Fibroblast of skin of back (primary cell): ENCODE data around the gene DCUN1D2.
"Not testable (repeated sequence)": the region's sequence is repeated elsewhere in the genome, so short reads cannot be mapped to it uniquely, and the experiment has no call there.

Experiments used
- DNase-seq: peaks from one replicate; pipeline ENCODE4 v3.0.0-alpha.2; 2013

DCUN1D2 gene

GRCh38 chr13:113445791-113446487 lies 44.6 kb downstream of the DCUN1D2 start:
- no peak for DNase-seq

- DNase-seq, result no peak
Measured at GRCh38 chr13:113443991-113444390, 46.5 kb downstream of the DCUN1D2 start.

GRCh38 chr13:113442985-113443362 lies 47.5 kb downstream of the DCUN1D2 start:
- no peak for DNase-seq

- no peak for DNase-seq
Measured at GRCh38 chr13:113442354-113442984, 48.0 kb downstream of the DCUN1D2 start.

- no peak for DNase-seq
Measured at GRCh38 chr13:113441661-113442060, 48.9 kb downstream of the DCUN1D2 start.

GRCh38 chr13:113437408-113438010 lies 53.0 kb downstream of the DCUN1D2 start:
- DNase-seq, result no peak

GRCh38 chr13:113436866-113437265 lies 53.6 kb downstream of the DCUN1D2 start:
- DNase-seq, result not testable (repeated sequence)

- DNase-seq, result not testable (repeated sequence)
Measured at GRCh38 chr13:113435907-113436306, 54.6 kb downstream of the DCUN1D2 start.

GRCh38 chr13:113433391-113433916 lies 57.1 kb downstream of the DCUN1D2 start:
- no peak for DNase-seq

GRCh38 chr13:113432506-113433270 lies 57.8 kb downstream of the DCUN1D2 start:
- no peak for DNase-seq

GRCh38 chr13:113431171-113431570 lies 59.3 kb downstream of the DCUN1D2 start:
- no peak for DNase-seq

GRCh38 chr13:113430378-113431110 lies 60.0 kb downstream of the DCUN1D2 start:
- DNase-seq, result no peak

- DNase-seq, result no peak
Measured at GRCh38 chr13:113429608-113429985, 60.9 kb downstream of the DCUN1D2 start.

GRCh38 chr13:113428871-113429607 lies 61.5 kb downstream of the DCUN1D2 start:
- DNase-seq, result no peak

- DNase-seq, result no peak
Measured at GRCh38 chr13:113428469-113428865, 62.0 kb downstream of the DCUN1D2 start.

- no peak for DNase-seq
Measured at GRCh38 chr13:113427562-113428468, 62.7 kb downstream of the DCUN1D2 start.

- DNase-seq, result no peak
Measured at GRCh38 chr13:113426591-113426986, 63.9 kb downstream of the DCUN1D2 start.

- DNase-seq, result no peak
Measured at GRCh38 chr13:113425941-113426590, 64.4 kb downstream of the DCUN1D2 start.

GRCh38 chr13:113423520-113424163 lies 66.9 kb downstream of the DCUN1D2 start:
- DNase-seq, result no peak
